NCI-H2196 treated with DMSO at 0.1 percent for 48 hours (cell line): Measurements from ENCODE around the gene REPS2.
A peak's percentile ranks its signal among the peaks of the same experiment; 100 is the strongest.

Experiments
- DNase-seq: peaks from one replicate; lab custom pipeline; 2025; ENCODE audit not compliant: unreplicated experiment; lab: John Stamatoyannopoulos, UW

REPS2 gene

GRCh38 chrX:16946361-16946964 lies at the start of gene REPS2:
TSS of gene REPS2 (plus strand) at chrX:16946658. CDS start at chrX:16946862, 204 bp downstream.
- peak; percentile 69 for DNase-seq

GRCh38 chrX:16897445-16897844 lies 49.0 kb upstream of the REPS2 start:
- DNase-seq: peak; percentile 12

- no peak for DNase-seq
These were observed 43.0 kb upstream of the REPS2 start for GRCh38 chrX:16903274-16904022.

GRCh38 chrX:16910376-16910775 lies 36.1 kb upstream of the REPS2 start:
- DNase-seq: no peak

- DNase-seq: no peak
These were observed 32.4 kb upstream of the REPS2 start for GRCh38 chrX:16914058-16914457.

GRCh38 chrX:16916561-16916960 lies 29.9 kb upstream of the REPS2 start:
- no peak for DNase-seq

GRCh38 chrX:16917120-16917519 lies 29.3 kb upstream of the REPS2 start:
- no peak for DNase-seq

GRCh38 chrX:16918979-16919378 lies 27.5 kb upstream of the REPS2 start:
- DNase-seq: no peak

GRCh38 chrX:16920075-16920474 lies 26.4 kb upstream of the REPS2 start:
- DNase-seq: no peak

- no peak for DNase-seq
These were observed 23.3 kb upstream of the REPS2 start for GRCh38 chrX:16923157-16923556.

- no peak for DNase-seq
These were observed 21.6 kb upstream of the REPS2 start for GRCh38 chrX:16924631-16925480.

GRCh38 chrX:16930392-16930791 lies 16.1 kb upstream of the REPS2 start:
- no peak for DNase-seq

- no peak for DNase-seq
These were observed 15.1 kb upstream of the REPS2 start for GRCh38 chrX:16931371-16931770.

- no peak for DNase-seq
These were observed 14.4 kb upstream of the REPS2 start for GRCh38 chrX:16931855-16932575.

GRCh38 chrX:16934185-16934584 lies 12.3 kb upstream of the REPS2 start:
- no peak for DNase-seq

- no peak for DNase-seq
These were observed 609 bp downstream of the REPS2 start for GRCh38 chrX:16946971-16947562.

- no peak for DNase-seq
These were observed 4.0 kb downstream of the REPS2 start for GRCh38 chrX:16950423-16950822.

GRCh38 chrX:16953606-16954211 lies 7.3 kb downstream of the REPS2 start:
- no peak for DNase-seq

- no peak for DNase-seq
These were observed 11.3 kb downstream of the REPS2 start for GRCh38 chrX:16957751-16958150.

GRCh38 chrX:16958356-16958755 lies 11.9 kb downstream of the REPS2 start:
- DNase-seq: no peak
